ENCODE measurements around the gene TBC1D23.

TBC1D23 gene

DNA sequence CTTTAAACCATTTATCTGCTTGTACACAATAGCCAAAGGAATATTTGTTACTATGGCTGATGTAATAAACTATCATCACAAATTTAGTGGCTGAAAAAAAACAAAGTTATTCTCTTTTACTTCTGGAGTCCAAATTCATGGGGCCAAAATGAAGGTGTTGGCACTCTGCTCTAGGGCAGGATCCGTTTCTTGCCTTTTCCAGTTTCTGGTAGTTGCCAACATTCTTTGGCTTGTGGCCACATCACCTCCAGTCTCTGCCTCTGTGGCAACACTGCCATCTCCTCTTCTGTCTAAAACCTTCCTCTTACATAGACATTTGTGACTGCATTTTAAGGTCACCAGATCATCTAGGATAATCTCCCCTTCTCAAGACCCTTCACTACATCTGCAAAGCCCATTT is 101.1 kb downstream of the TBC1D23 start:
- no peak overlapping the region for H3K9ac ChIP-seq (ENCODE audit: low read depth, low read length, poor library complexity)
- peaks cover 7 to 81% of the 10 kb centered on the region in 2 donors for H3K36me3 ChIP-seq (replicated peaks in 1 of 2; ENCODE audit: control insufficient read depth in 2 of 2, insufficient read depth in 2 of 2, low read length in 2 of 2)
- no peak overlapping the region for H4K8ac ChIP-seq (ENCODE audit: low read depth, low read length)
- no peaks in the 10 kb centered on the region for H3K27me3 ChIP-seq (ENCODE audit: control insufficient read depth in 3 of 3, insufficient read depth in 3 of 3, low read depth in 1 of 3, low read length in 3 of 3)
- peaks cover 4 to 12% of the 10 kb centered on the region in 2 donors for H3K9me3 ChIP-seq (replicated peaks in 1 of 2; ENCODE audit: control insufficient read depth in 2 of 2, insufficient read depth in 1 of 2, low read depth in 1 of 2, low read length in 2 of 2)
- no peak overlapping the region for H3K14ac ChIP-seq (ENCODE audit: low read length)
- H3K4me3 ChIP-seq (ENCODE audit: low read length in 2 of 2): no peak overlapping the region
- H3K18ac ChIP-seq (ENCODE audit: low read length): no peak overlapping the region
- H2BK5ac ChIP-seq (ENCODE audit: low read length): no peak overlapping the region
- no peaks in the 10 kb centered on the region for H3K79me1 ChIP-seq (ENCODE audit: low read depth, low read length)
- no peaks in the 10 kb centered on the region for H3K4me1 ChIP-seq (ENCODE audit: control insufficient read depth in 2 of 2, insufficient read depth in 1 of 2, low read depth in 1 of 2, low read length in 2 of 2)
- no peak overlapping the region for H2BK120ac ChIP-seq (ENCODE audit: low read depth, low read length)
- no peak for DNase-seq (ENCODE audit: low spot score)
- no peak overlapping the region for H2AK5ac ChIP-seq (ENCODE audit: low read depth, low read length)
- H2AFZ ChIP-seq (ENCODE audit: low read length): no peak overlapping the region
- H3K4ac ChIP-seq (ENCODE audit: low read length): no peak overlapping the region
- no peak overlapping the region for H3K27ac ChIP-seq (replicated peaks; ENCODE audit: low read length)
- no peak overlapping the region for H4K91ac ChIP-seq (ENCODE audit: low read depth, low read length, poor library complexity)
- H2BK15ac ChIP-seq (ENCODE audit: low read length): no peak overlapping the region
- no peak overlapping the region for H2BK12ac ChIP-seq (ENCODE audit: low read length)
- H3K4me2 ChIP-seq (ENCODE audit: insufficient read depth, low read length, poor library complexity, severe bottlenecking): no peak overlapping the region
- WGBS, 2 donors (ENCODE audit: extremely low coverage in 2 of 2, insufficient read length in 2 of 2, insufficient replicate concordance in 1 of 2): no CpG with 5 or more reads among the region's 1 CpG
- H3K23ac ChIP-seq (ENCODE audit: low read depth, low read length, poor library complexity): no peak overlapping the region

- no peak overlapping the region for H3K4ac ChIP-seq (ENCODE audit: low read length)
- no peak overlapping the region for H4K8ac ChIP-seq (ENCODE audit: low read depth, low read length)
- H2BK120ac ChIP-seq (ENCODE audit: low read depth, low read length): no peak overlapping the region
- H3K23ac ChIP-seq (ENCODE audit: low read depth, low read length, poor library complexity): no peak overlapping the region
- H3K18ac ChIP-seq (ENCODE audit: low read length): no peak overlapping the region
- no peaks in the 10 kb centered on the region for H3K4me1 ChIP-seq (ENCODE audit: control insufficient read depth in 2 of 2, insufficient read depth in 1 of 2, low read depth in 1 of 2, low read length in 2 of 2)
- no peak overlapping the region for H3K14ac ChIP-seq (ENCODE audit: low read length)
- no peak overlapping the region for H2BK5ac ChIP-seq (ENCODE audit: low read length)
- H3K9ac ChIP-seq (ENCODE audit: low read depth, low read length, poor library complexity): no peak overlapping the region
- no peak overlapping the region for H3K4me2 ChIP-seq (ENCODE audit: insufficient read depth, low read length, poor library complexity, severe bottlenecking)
- no peak overlapping the region for H2AFZ ChIP-seq (ENCODE audit: low read length)
- WGBS, 2 donors (ENCODE audit: extremely low coverage in 2 of 2, insufficient read length in 2 of 2, insufficient replicate concordance in 1 of 2): no CpG with 5 or more reads among the region's 3 CpGs
- peaks cover 9 to 90% of the 10 kb centered on the region in 2 donors for H3K36me3 ChIP-seq (replicated peaks in 1 of 2; ENCODE audit: control insufficient read depth in 2 of 2, insufficient read depth in 2 of 2, low read length in 2 of 2)
- no peak overlapping the region for H2BK15ac ChIP-seq (ENCODE audit: low read length)
- no peak overlapping the region for H3K27ac ChIP-seq (replicated peaks; ENCODE audit: low read length)
- DNase-seq (ENCODE audit: low spot score): no peak
- no peak overlapping the region for H4K91ac ChIP-seq (ENCODE audit: low read depth, low read length, poor library complexity)
- no peak overlapping the region for H2AK5ac ChIP-seq (ENCODE audit: low read depth, low read length)
- no peak overlapping the region for H3K4me3 ChIP-seq (ENCODE audit: low read length in 2 of 2)
- no peaks in the 10 kb centered on the region for H3K79me1 ChIP-seq (ENCODE audit: low read depth, low read length)
- H3K9me3 ChIP-seq (replicated peaks in 1 of 2; ENCODE audit: control insufficient read depth in 2 of 2, insufficient read depth in 1 of 2, low read depth in 1 of 2, low read length in 2 of 2): peaks cover 4 to 12% of the 10 kb centered on the region in 2 donors
- H3K27me3 ChIP-seq (ENCODE audit: control insufficient read depth in 3 of 3, insufficient read depth in 3 of 3, low read depth in 1 of 3, low read length in 3 of 3): no peaks in the 10 kb centered on the region
- H2BK12ac ChIP-seq (ENCODE audit: low read length): no peak overlapping the region
Measured at GRCh38 chr3:100364421-100364820, 103.6 kb downstream of the TBC1D23 start.

- Histone ChIP-seq H3K4me1 (ENCODE audit: control insufficient read depth in 2 of 2, insufficient read depth in 1 of 2, low read depth in 1 of 2, low read length in 2 of 2) (no peaks in the 10 kb centered on the region), H3K9me3 (replicated peaks in 1 of 2; ENCODE audit: control insufficient read depth in 2 of 2, insufficient read depth in 1 of 2, low read depth in 1 of 2, low read length in 2 of 2) (peaks cover 4 to 12% of the 10 kb centered on the region in 2 donors), H2BK120ac (ENCODE audit: low read depth, low read length) (no peak overlapping the region), H3K79me1 (ENCODE audit: low read depth, low read length) (no peaks in the 10 kb centered on the region), H2AK5ac (ENCODE audit: low read depth, low read length) (no peak overlapping the region), H3K27ac (replicated peaks; ENCODE audit: low read length) (no peak overlapping the region), H3K4me2 (ENCODE audit: insufficient read depth, low read length, poor library complexity, severe bottlenecking) (no peak overlapping the region), H3K14ac (ENCODE audit: low read length) (no peak overlapping the region), H2AFZ (ENCODE audit: low read length) (no peak overlapping the region), H3K18ac (ENCODE audit: low read length) (no peak overlapping the region), H4K91ac (ENCODE audit: low read depth, low read length, poor library complexity) (no peak overlapping the region), H3K23ac (ENCODE audit: low read depth, low read length, poor library complexity) (no peak overlapping the region), H2BK12ac (ENCODE audit: low read length) (no peak overlapping the region), H3K4ac (ENCODE audit: low read length) (no peak overlapping the region), H4K8ac (ENCODE audit: low read depth, low read length) (no peak overlapping the region), H3K36me3 (replicated peaks in 1 of 2; ENCODE audit: control insufficient read depth in 2 of 2, insufficient read depth in 2 of 2, low read length in 2 of 2) (peaks cover 9 to 94% of the 10 kb centered on the region in 2 donors), H2BK15ac (ENCODE audit: low read length) (no peak overlapping the region), H3K4me3 (ENCODE audit: low read length in 2 of 2) (no peak overlapping the region), H3K9ac (ENCODE audit: low read depth, low read length, poor library complexity) (no peak overlapping the region), H2BK5ac (ENCODE audit: low read length) (no peak overlapping the region), H3K27me3 (ENCODE audit: control insufficient read depth in 3 of 3, insufficient read depth in 3 of 3, low read depth in 1 of 3, low read length in 3 of 3) (no peaks in the 10 kb centered on the region)
- no peak for DNase-seq (ENCODE audit: low spot score)
- WGBS, 2 donors (ENCODE audit: extremely low coverage in 2 of 2, insufficient read length in 2 of 2, insufficient replicate concordance in 1 of 2): no CpG with 5 or more reads among the region's 2 CpGs
Measured at GRCh38 chr3:100366424-100366823, 105.6 kb downstream of the TBC1D23 start.

- Histone ChIP-seq H3K27ac (replicated peaks; ENCODE audit: low read length) (no peak overlapping the region), H3K18ac (ENCODE audit: low read length) (no peak overlapping the region), H2BK15ac (ENCODE audit: low read length) (no peak overlapping the region), H4K8ac (ENCODE audit: low read depth, low read length) (no peak overlapping the region), H2AFZ (ENCODE audit: low read length) (no peak overlapping the region), H4K91ac (ENCODE audit: low read depth, low read length, poor library complexity) (no peak overlapping the region), H3K36me3 (replicated peaks in 1 of 2; ENCODE audit: control insufficient read depth in 2 of 2, insufficient read depth in 2 of 2, low read length in 2 of 2) (peaks cover 10 to 95% of the 10 kb centered on the region in 2 donors), H3K79me1 (ENCODE audit: low read depth, low read length) (no peaks in the 10 kb centered on the region), H3K9me3 (replicated peaks in 1 of 2; ENCODE audit: control insufficient read depth in 2 of 2, insufficient read depth in 1 of 2, low read depth in 1 of 2, low read length in 2 of 2) (no peaks in the 10 kb centered on the region), H3K9ac (ENCODE audit: low read depth, low read length, poor library complexity) (no peak overlapping the region), H2AK5ac (ENCODE audit: low read depth, low read length) (no peak overlapping the region), H3K14ac (ENCODE audit: low read length) (no peak overlapping the region), H3K4me2 (ENCODE audit: insufficient read depth, low read length, poor library complexity, severe bottlenecking) (no peak overlapping the region), H3K4me1 (ENCODE audit: control insufficient read depth in 2 of 2, insufficient read depth in 1 of 2, low read depth in 1 of 2, low read length in 2 of 2) (no peaks in the 10 kb centered on the region), H2BK12ac (ENCODE audit: low read length) (no peak overlapping the region), H2BK120ac (ENCODE audit: low read depth, low read length) (no peak overlapping the region), H3K23ac (ENCODE audit: low read depth, low read length, poor library complexity) (no peak overlapping the region), H2BK5ac (ENCODE audit: low read length) (no peak overlapping the region), H3K4me3 (ENCODE audit: low read length in 2 of 2) (no peak overlapping the region), H3K4ac (ENCODE audit: low read length) (no peak overlapping the region), H3K27me3 (ENCODE audit: control insufficient read depth in 3 of 3, insufficient read depth in 3 of 3, low read depth in 1 of 3, low read length in 3 of 3) (no peaks in the 10 kb centered on the region)
- no peak for DNase-seq (ENCODE audit: low spot score)
- WGBS, 2 donors (ENCODE audit: extremely low coverage in 2 of 2, insufficient read length in 2 of 2, insufficient replicate concordance in 1 of 2): no CpG with 5 or more reads among the region's 8 CpGs
Measured at GRCh38 chr3:100368441-100368840, 107.6 kb downstream of the TBC1D23 start.
